HEK293 (cell line): ENCODE measurements around the gene HEATR3.
A peak's percentile ranks its signal among the peaks of the same experiment; 100 is the strongest.

Experiments
- CTCF ChIA-PET: fragments of 350-600 bp; formaldehyde crosslinking; extraction: SDS; loops from one replicate; lab custom pipeline; 2021; ENCODE audit warnings: antibody characterized with exemption; lab: Yijun Ruan, JAX
- POLR2A ChIA-PET: fragments of 300-600 bp; formaldehyde crosslinking; extraction: SDS; loops from one replicate; lab custom pipeline; 2020; ENCODE audit warnings: antibody characterized with exemption, inconsistent platforms; lab: Yijun Ruan, JAX
- H3K27ac ChIP-seq: fragments of 200-500 bp; sonication (Bioruptor generic); 2 replicates; pipeline ENCODE4 v1.5.1; 2014; ENCODE audit warnings: low read depth, low read length, control low read depth, inconsistent platforms; ENCODE audit errors: extremely low read depth
- H3K36me3 ChIP-seq, 2 experiments: fragments of 200-500 bp in 1 of 2; sonication (Bioruptor generic) in 1 of 2; 1 replicate in 1 of 2; 2 replicates in 1 of 2; pipeline ENCODE4 v1.5.1; 2014 to 2017; ENCODE audit warnings: inconsistent platforms in 2 of 2, low read length in 2 of 2; ENCODE audit not compliant: control insufficient read depth in 2 of 2, insufficient read depth in 1 of 2
- H3K4me1 ChIP-seq: fragments of 200-500 bp; sonication (Bioruptor generic); 2 replicates; pipeline ENCODE4 v1.5.1; 2014; ENCODE audit warnings: mild to moderate bottlenecking, low read length, inconsistent platforms; ENCODE audit not compliant: control insufficient read depth, insufficient read depth
- H3K4me3 ChIP-seq: 2 replicates; pipeline ENCODE4 v1.5.1; 2011; ENCODE audit warnings: low read depth, mild to moderate bottlenecking, control low read depth, low read length, moderate library complexity
- H3K9me3 ChIP-seq: fragments of 200-500 bp; sonication (Bioruptor generic); 2 replicates; pipeline ENCODE4 v1.5.1; 2014; ENCODE audit warnings: low read depth, low read length, inconsistent platforms; ENCODE audit not compliant: control insufficient read depth, insufficient read depth
- BCL11B ChIP-seq: fragments of 450-650 bp; formaldehyde crosslinking; IDR thresholded peaks from 2 replicates; pipeline ENCODE4 v1.5.1; 2016; ENCODE audit warnings: low read depth, missing biosample characterization, missing genetic modification characterization
- GLI2 ChIP-seq: fragments of 450-650 bp; formaldehyde crosslinking; IDR thresholded peaks from 2 replicates; pipeline ENCODE4; 2017; ENCODE audit warnings: missing biosample characterization, missing genetic modification characterization, low read depth, borderline replicate concordance
- HOXC10 ChIP-seq: sonication (generic); formaldehyde crosslinking; IDR thresholded peaks from 2 replicates; pipeline ENCODE4 v1.8.1; 2023; ENCODE audit warnings: mild to moderate bottlenecking, missing genetic modification reagents
- KLF17 ChIP-seq: fragments of 450-650 bp; formaldehyde crosslinking; IDR thresholded peaks from 2 replicates; pipeline ENCODE4 v1.5.1; 2016; ENCODE audit warnings: missing biosample characterization, missing genetic modification characterization
- PRDM1 ChIP-seq: fragments of 450-650 bp; formaldehyde crosslinking; IDR thresholded peaks from 2 replicates; pipeline ENCODE4; 2016; ENCODE audit warnings: missing biosample characterization, missing genetic modification characterization
- YY1 ChIP-seq: fragments of 450-650 bp; formaldehyde crosslinking; IDR thresholded peaks from 2 replicates; pipeline ENCODE4 v1.5.1; 2018; ENCODE audit warnings: missing biosample characterization, missing genetic modification characterization
- ZBTB11 ChIP-seq: fragments of 450-650 bp; formaldehyde crosslinking; conservative IDR thresholded peaks from 2 replicates; pipeline ENCODE4 v1.5.1; 2016; ENCODE audit warnings: low read depth, missing biosample characterization, missing genetic modification characterization
- ZBTB17 ChIP-seq: fragments of 450-650 bp; formaldehyde crosslinking; IDR thresholded peaks from 2 replicates; pipeline ENCODE4 v1.5.1; 2016; ENCODE audit warnings: missing biosample characterization, missing genetic modification characterization
- ZFP41 ChIP-seq: fragments of 450-650 bp; formaldehyde crosslinking; IDR thresholded peaks from 2 replicates; pipeline ENCODE4 v1.5.1; 2016; ENCODE audit warnings: missing biosample characterization, missing genetic modification characterization, borderline replicate concordance
- ZNF184 ChIP-seq: fragments of 450-650 bp; IDR thresholded peaks from 2 replicates; pipeline ENCODE4 v1.5.1; 2018; ENCODE audit warnings: missing biosample characterization, mild to moderate bottlenecking, missing genetic modification characterization
- ZNF266 ChIP-seq: fragments of 450-650 bp; formaldehyde crosslinking; IDR thresholded peaks from 2 replicates; pipeline ENCODE4 v1.5.1; 2016; ENCODE audit warnings: missing biosample characterization, missing genetic modification characterization, low read depth
- ZNF335 ChIP-seq: fragments of 450-650 bp; formaldehyde crosslinking; conservative IDR thresholded peaks from 2 replicates; pipeline ENCODE4 v1.5.1; 2016; ENCODE audit warnings: missing biosample characterization, missing genetic modification characterization
- ZNF423 ChIP-seq: fragments of 450-650 bp; formaldehyde crosslinking; IDR thresholded peaks from 2 replicates; pipeline ENCODE4 v1.5.1; 2016; ENCODE audit warnings: missing biosample characterization, missing genetic modification characterization
- ZNF621 ChIP-seq: fragments of 450-650 bp; formaldehyde crosslinking; IDR thresholded peaks from 2 replicates; pipeline ENCODE4 v1.5.1; 2017; ENCODE audit warnings: missing biosample characterization, missing genetic modification characterization
- ZNF626 ChIP-seq: fragments of 450-650 bp; sonication (Bioruptor Pico); formaldehyde crosslinking; IDR thresholded peaks from 2 replicates; pipeline ENCODE4 v1.5.1; 2018; ENCODE audit warnings: missing biosample characterization, missing genetic modification characterization, inconsistent platforms
- ZNF654 ChIP-seq: fragments of 450-650 bp; formaldehyde crosslinking; IDR thresholded peaks from 2 replicates; pipeline ENCODE4 v1.5.1; 2016; ENCODE audit warnings: low read depth, missing biosample characterization, missing genetic modification characterization
- ZNF704 ChIP-seq: fragments of 450-650 bp; formaldehyde crosslinking; IDR thresholded peaks from 2 replicates; pipeline ENCODE4 v1.5.1; 2016; ENCODE audit warnings: missing biosample characterization, missing genetic modification characterization
- ZNF76 ChIP-seq: fragments of 450-650 bp; formaldehyde crosslinking; IDR thresholded peaks from 2 replicates; pipeline ENCODE4; 2016; ENCODE audit warnings: low read depth, missing biosample characterization, missing genetic modification characterization, borderline replicate concordance
- ZSCAN23 ChIP-seq: fragments of 450-650 bp; formaldehyde crosslinking; IDR thresholded peaks from 2 replicates; pipeline ENCODE4 v1.5.1; 2016; ENCODE audit warnings: missing biosample characterization, missing genetic modification characterization
- ZSCAN30 ChIP-seq: fragments of 450-650 bp; IDR thresholded peaks from 2 replicates; pipeline ENCODE4 v1.5.1; 2018; ENCODE audit warnings: missing biosample characterization, mild to moderate bottlenecking, missing genetic modification characterization, moderate library complexity

HEATR3 gene

GRCh38 chr16:50025537-50025931 is 40.2 kb upstream of the HEATR3 start:
- Histone ChIP-seq H3K4me1 (peaks cover 4% of the 10 kb centered on the region; the same call in 1 of the 2 replicates), H3K27ac (peak overlapping the region; percentile 54; the same call in 1 of the 2 replicates), H3K9me3 (no peaks in the 10 kb centered on the region), H3K4me3 (peak overlapping the region; percentile 84), H3K36me3 (peaks cover 8 to 20% of the 10 kb centered on the region in 2 experiments)
- TF ChIP-seq ZNF335 (tag by site-specific recombination), result peak; percentile 87
- TF ChIP-seq PRDM1 (tag by site-specific recombination), result 0 out of 2 replicates have a peak, but pooled peaks have one; percentile 20
- TF ChIP-seq ZNF184 (tag by site-specific recombination), result no peak
- ChIA-PET CTCF (interaction anchor here (0.6 to 3.4 kb wide), 40 partner anchors 8 to 618 kb away, joined by 3 to 44 read pairs (median 4); no protein-coding TSS in a partner anchor), POLR2A (interaction anchor here (0.7 to 2.1 kb wide), 8 partner anchors 24 to 260 kb away, joined by 3 to 14 read pairs (median 4); partner anchors contain the start of gene HEATR3)

GRCh38 chr16:50027829-50028228 is 37.9 kb upstream of the HEATR3 start:
- no peak overlapping the region for H3K27ac ChIP-seq
- H3K4me1 ChIP-seq, result peaks cover 4% of the 10 kb centered on the region; the same call in 1 of the 2 replicates
- POLR2A ChIA-PET, result interaction anchor here (0.7 kb wide), 1 partner anchor 46 kb away, joined by 3 read pairs; no protein-coding TSS in a partner anchor
- peaks cover 12 to 41% of the 10 kb centered on the region in 2 experiments for H3K36me3 ChIP-seq
- CTCF ChIA-PET, result interaction anchor here (0.6 kb wide), 1 partner anchor 384 kb away, joined by 4 read pairs; no protein-coding TSS in a partner anchor
- no peaks in the 10 kb centered on the region for H3K9me3 ChIP-seq
- H3K4me3 ChIP-seq, result no peak overlapping the region
- no peak for TF ChIP-seq ZFP41 (tag by site-specific recombination)

GRCh38 chr16:50035468-50035992 is 30.2 kb upstream of the HEATR3 start:
- H3K4me3 ChIP-seq, result no peak overlapping the region
- H3K4me1 ChIP-seq, result no peaks in the 10 kb centered on the region
- ChIA-PET POLR2A (interaction anchor here (0.7 kb wide), 3 partner anchors 11 to 251 kb away, joined by 3 to 9 read pairs (median 4); no protein-coding TSS in a partner anchor), CTCF (interaction anchor here (1.2 to 1.6 kb wide), 2 partner anchors 11 to 78 kb away, joined by 3 to 11 read pairs; partner anchors contain the start of gene CNEP1R1)
- peaks cover 17 to 57% of the 10 kb centered on the region in 2 experiments for H3K36me3 ChIP-seq
- H3K9me3 ChIP-seq, result no peaks in the 10 kb centered on the region
- H3K27ac ChIP-seq, result no peak overlapping the region
- TF ChIP-seq ZNF266 (tag by site-specific recombination), result no peak
- no peak for TF ChIP-seq ZNF626 (tag by site-specific recombination)
- no peak for TF ChIP-seq YY1 (tag by site-specific recombination)
- no peak for TF ChIP-seq ZBTB11
- TF ChIP-seq ZNF621, result no peak
- no peak for TF ChIP-seq HOXC10 (CRISPR knock-in tag)
- TF ChIP-seq ZBTB17 (tag by site-specific recombination), result no peak
- TF ChIP-seq ZSCAN23, result no peak
- TF ChIP-seq GLI2 (tag by site-specific recombination), result no peak
- no peak for TF ChIP-seq ZSCAN30 (tag by site-specific recombination)
- TF ChIP-seq ZNF423 (tag by site-specific recombination), result no peak
- no peak for TF ChIP-seq KLF17 (tag by site-specific recombination)
- TF ChIP-seq ZNF76 (tag by site-specific recombination), result no peak
- TF ChIP-seq ZNF654 (tag by site-specific recombination), result no peak
- no peak for TF ChIP-seq BCL11B (tag by site-specific recombination)
- no peak for TF ChIP-seq ZNF704 (tag by site-specific recombination)
